Adrenal gland (tissue), 12 donors: ENCODE results near the gene BCL2L11. TPM values are rescaled to one million over a fixed set of nuclear protein-coding genes. Genes with fewer than 3 reads are reported as not detected.

ENCODE experiments used
- DNase-seq, 7 donors: peaks; one replicate each; pipeline ENCODE4 v3.0.0-alpha.2; 2019 to 2020
- H3K27ac ChIP-seq, 5 donors: fragments of 200-600 bp; sonication (generic) in 4 of 5; 1 replicate in 3 of 5; 2 replicates in 2 of 5; pipeline versions ENCODE4 v1.5.1 to v1.8.0; 2016 to 2020; ENCODE audit warnings: mild to moderate bottlenecking in 1 of 5
- H3K27me3 ChIP-seq: fragments of 200-600 bp; 2 replicates; pipeline ENCODE4 v1.8.0; 2021
- H3K36me3 ChIP-seq, 2 donors: fragments of 200-600 bp; replicated peaks in 1 of 2; 1 replicate in 1 of 2; 2 replicates in 1 of 2; pipeline versions ENCODE4 v1.5.1 to v1.8.0; 2018 to 2022
- H3K4me1 ChIP-seq, 2 donors: fragments of 200-600 bp; replicated peaks in 1 of 2; 1 replicate in 1 of 2; 2 replicates in 1 of 2; pipeline versions ENCODE4 v1.5.1 to v1.8.0; 2018 to 2021
- H3K4me3 ChIP-seq, 4 donors: fragments of 200-600 bp; sonication (generic) in 3 of 4; one replicate each; pipeline ENCODE4 v1.5.1; 2016 to 2018
- H3K9me3 ChIP-seq, 3 donors: fragments of 200-600 bp; sonication (generic) in 1 of 3; replicated peaks in 1 of 3; 1 replicate in 2 of 3; 2 replicates in 1 of 3; pipeline versions ENCODE4 v1.5.1 to v1.8.0; 2016 to 2021
- CTCF ChIP-seq, 6 experiments: fragments of 450-650 bp in 4 of 6; fragments of 200-600 bp in 2 of 6; sonication (generic) in 1 of 6; IDR thresholded peaks; 1 replicate in 5 of 6; 2 replicates in 1 of 6; pipeline versions ENCODE4 v1.5.1 to v1.8.0; 2016 to 2021; ENCODE audit warnings: antibody characterized with exemption in 6 of 6, mild to moderate bottlenecking in 2 of 6, moderate library complexity in 1 of 6
- POLR2A ChIP-seq, 2 donors: fragments of 450-650 bp; IDR thresholded peaks; one replicate each; pipeline ENCODE4 v1.6.1; 2017; ENCODE audit warnings: antibody characterized with exemption in 2 of 2, mild to moderate bottlenecking in 2 of 2, moderate library complexity in 1 of 2
- WGBS, 4 donors: extraction: QIAGEN DNeasy Blood & Tissue Kit in 2 of 4; methylation state at CpG; one replicate each; pipeline versions ENCODE4 v1.1.5 to v1.1.7; 2013 to 2017; 5-methylcytosine and 5-hydroxymethylcytosine counted together
- intact Hi-C, 2 donors: fragments of 100-400 bp; cut with DNase I; formaldehyde crosslinking; loops; one replicate each; pipeline versions ENCODE4 v1.14.1 to v1.15.0; 2022 to 2023
- polyA plus RNA-seq, 3 donors: library from polyadenylated mRNA; stranded (reverse); fragments of 200-250 nt in 2 of 3; fragments of 350-450 nt in 1 of 3; fragmentation: Illumina TruSeq in 1 of 3; extraction: RNeasy Lipid Tissue Mini Kit (QIAGEN cat#74804) in 1 of 3; gene quantifications; one replicate each; pipeline ENCODE4 v1.2.3, GENCODE V29; 2013 to 2014
- total RNA-seq, 9 donors: library from RNA; depleted of rRNA in 4 of 9; stranded (reverse); fragments of >200 nt in 4 of 9; fragments of 120-200 nt in 1 of 9; fragmentation: NEBNext Ultra II Directional in 1 of 9; extraction: Animal tissue kit (Norgen Biotek cat#: 25700) in 1 of 9; gene quantifications; one replicate each; pipeline versions ENCODE4 v1.1.0 to v1.2.4, GENCODE V29; 2013 to 2023
- donor health status: healthy with polysubstance abuse.
- donor health status: Bipolar disorder and iron deficiency.
- donor health status: DM: yes; HTN: yes; CAD: no.
- donor health status: DM: no; HTN: no; CAD: no.
- donor health status: DM: no; HTN: no; CAD: no.
- donor health status: DM: yes; HTN: yes; CAD: no.

The BCL2L11 gene
- total and polyA plus RNA-seq, 12 donors: 2.5 to 165 (median 15.7) TPM

- Histone ChIP-seq H3K27me3 (no peaks in the 10 kb centered on the region), H3K36me3 (no peaks in the 10 kb centered on the region), H3K4me1 (no peaks in the 10 kb centered on the region), H3K4me3 (no peak overlapping the region), H3K27ac (no peak overlapping the region), H3K9me3 (no peaks in the 10 kb centered on the region)
- 86 to 92% (median 87%) methylated on average over 3 of the region's 3 CpGs for WGBS, 4 donors
- TF ChIP-seq CTCF (IDR thresholded peaks at IDR 0.05): no peak
- no peak for TF ChIP-seq POLR2A (IDR thresholded peaks at IDR 0.05)
- DNase-seq: no peak
- intact Hi-C loops: no loop called here
Measured at GRCh38 chr2:111091811-111092211, 28.9 kb upstream of the BCL2L11 start.

- TF ChIP-seq CTCF (IDR thresholded peaks at IDR 0.05) (no peak), POLR2A (IDR thresholded peaks at IDR 0.05) (no peak)
- Histone ChIP-seq H3K9me3 (no peaks in the 10 kb centered on the region), H3K4me3 (no peak overlapping the region), H3K36me3 (no peaks in the 10 kb centered on the region), H3K4me1 (no peaks in the 10 kb centered on the region), H3K27me3 (no peaks in the 10 kb centered on the region), H3K27ac (no peak overlapping the region)
- DNase-seq: no peak
- intact Hi-C loops: no loop called here
- WGBS, 4 donors: 90 to 93% (median 92%) methylated on average over 2 of the region's 2 CpGs
Measured at GRCh38 chr2:111094691-111095090, 26.0 kb upstream of the BCL2L11 start.

DNA sequence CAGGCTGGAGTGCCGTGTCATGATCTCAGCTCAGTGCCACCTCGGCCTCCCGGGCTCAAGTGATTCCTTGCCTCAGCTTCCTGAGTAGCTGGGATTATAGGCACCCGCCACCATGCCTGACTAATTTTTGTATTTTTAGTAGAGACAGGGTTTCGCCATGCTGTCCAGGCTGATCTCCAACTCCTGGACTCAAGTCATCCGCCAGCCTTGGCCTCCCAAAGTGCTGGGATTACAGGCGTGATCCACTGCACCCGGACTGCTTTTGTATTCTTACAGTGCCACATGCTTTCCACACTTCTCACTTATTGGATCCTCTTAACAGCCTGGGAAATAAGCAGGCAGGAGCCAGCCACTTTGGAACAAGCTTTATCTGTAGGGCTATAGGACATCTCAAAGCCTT lies 25.3 kb upstream of the BCL2L11 start:
- intact Hi-C loops: no loop called here
- TF ChIP-seq POLR2A (IDR thresholded peaks at IDR 0.05) (no peak), CTCF (IDR thresholded peaks at IDR 0.05) (no peak)
- H3K9me3 ChIP-seq: no peaks in the 10 kb centered on the region
- H3K4me3 ChIP-seq: no peak overlapping the region
- 87 to 95% (median 93%) methylated on average over 8 of the region's 8 CpGs for WGBS, 4 donors
- H3K27ac ChIP-seq: no peak overlapping the region
- no peaks in the 10 kb centered on the region for H3K4me1 ChIP-seq
- no peaks in the 10 kb centered on the region for H3K27me3 ChIP-seq
- H3K36me3 ChIP-seq: no peaks in the 10 kb centered on the region
- no peak for DNase-seq

- intact Hi-C loops: no loop called here
- TF ChIP-seq CTCF (IDR thresholded peaks at IDR 0.05): no peak
- TF ChIP-seq POLR2A (IDR thresholded peaks at IDR 0.05): no peak
- DNase-seq: no peak
- no peaks in the 10 kb centered on the region for H3K27me3 ChIP-seq
- WGBS, 4 donors: 57 to 80% (median 66%) methylated on average over 3 of the region's 3 CpGs
- H3K4me1 ChIP-seq: no peaks in the 10 kb centered on the region
- no peaks in the 10 kb centered on the region for H3K36me3 ChIP-seq
- H3K27ac ChIP-seq: no peak overlapping the region
- H3K4me3 ChIP-seq: no peak overlapping the region
- H3K9me3 ChIP-seq: no peaks in the 10 kb centered on the region
Measured at GRCh38 chr2:111099402-111099801, 21.3 kb upstream of the BCL2L11 start.
